Measurements from ENCODE around the gene ZNF536.

DNA sequence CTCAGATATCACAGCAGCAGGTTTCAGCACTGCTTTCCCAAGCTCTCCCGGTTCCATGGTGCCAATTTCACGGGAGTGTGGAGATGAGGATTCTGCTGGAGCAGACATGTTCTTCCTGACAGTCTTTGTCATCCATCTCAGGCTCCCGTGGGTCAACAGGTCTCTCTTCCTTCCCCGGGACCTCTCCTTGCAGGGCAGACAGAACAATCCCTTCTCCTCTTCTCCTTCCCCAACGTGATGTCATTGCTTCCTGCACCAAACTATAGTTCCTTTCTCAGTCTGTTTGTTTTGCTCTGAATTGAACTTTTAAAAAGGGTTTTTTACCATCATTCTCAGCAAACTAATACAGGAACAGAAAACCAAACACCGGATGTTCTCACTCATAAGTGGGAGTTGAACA, 107.9 kb downstream of the ZNF536 start:
- TF ChIP-seq, protein P1, sequence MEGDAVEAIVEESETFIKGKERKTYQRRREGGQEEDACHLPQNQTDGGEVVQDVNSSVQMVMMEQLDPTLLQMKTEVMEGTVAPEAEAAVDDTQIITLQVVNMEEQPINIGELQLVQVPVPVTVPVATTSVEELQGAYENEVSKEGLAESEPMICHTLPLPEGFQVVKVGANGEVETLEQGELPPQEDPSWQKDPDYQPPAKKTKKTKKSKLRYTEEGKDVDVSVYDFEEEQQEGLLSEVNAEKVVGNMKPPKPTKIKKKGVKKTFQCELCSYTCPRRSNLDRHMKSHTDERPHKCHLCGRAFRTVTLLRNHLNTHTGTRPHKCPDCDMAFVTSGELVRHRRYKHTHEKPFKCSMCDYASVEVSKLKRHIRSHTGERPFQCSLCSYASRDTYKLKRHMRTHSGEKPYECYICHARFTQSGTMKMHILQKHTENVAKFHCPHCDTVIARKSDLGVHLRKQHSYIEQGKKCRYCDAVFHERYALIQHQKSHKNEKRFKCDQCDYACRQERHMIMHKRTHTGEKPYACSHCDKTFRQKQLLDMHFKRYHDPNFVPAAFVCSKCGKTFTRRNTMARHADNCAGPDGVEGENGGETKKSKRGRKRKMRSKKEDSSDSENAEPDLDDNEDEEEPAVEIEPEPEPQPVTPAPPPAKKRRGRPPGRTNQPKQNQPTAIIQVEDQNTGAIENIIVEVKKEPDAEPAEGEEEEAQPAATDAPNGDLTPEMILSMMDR (IDR thresholded peaks at IDR 0.05) = no peak
- no peak for TF ChIP-seq POLR2A (IDR thresholded peaks at IDR 0.05)

Data from esophagus squamous epithelium (tissue), 4 donors.